GM12878 (cell line): ENCODE results near the gene SLC29A2. TPM values are rescaled to one million over a fixed set of nuclear protein-coding genes. Genes with fewer than 3 reads are reported as not detected.

Source experiments
- ASH2L ChIP-seq: fragments of 300-600, 200-600 bp; sonication (generic); IDR thresholded peaks from 2 replicates; pipeline ENCODE4 v1.6.1; 2017; ENCODE audit warnings: low read depth, mild to moderate bottlenecking, borderline replicate concordance
- BRCA1 ChIP-seq: IDR thresholded peaks from 2 replicates; pipeline ENCODE4 v1.6.1; 2011; ENCODE audit warnings: low read depth, low read length, improper control_type of control experiment
- CREM ChIP-seq: IDR thresholded peaks from 2 replicates; pipeline ENCODE4 v1.6.1; 2014; ENCODE audit warnings: antibody characterized with exemption, low read depth
- ESRRA ChIP-seq: IDR thresholded peaks from 2 replicates; pipeline ENCODE4 v1.6.1; 2012; ENCODE audit warnings: mild to moderate bottlenecking, low read length, improper control_type of control experiment
- RAD21 ChIP-seq: IDR thresholded peaks from 2 replicates; pipeline ENCODE4 v1.6.1; 2011; ENCODE audit warnings: mild to moderate bottlenecking, low read depth, low read length, moderate library complexity; ENCODE audit not compliant: insufficient read depth
- RB1 ChIP-seq: fragments of 450-650 bp; formaldehyde crosslinking; IDR thresholded peaks from 2 replicates; pipeline ENCODE4 v1.6.1; 2017; ENCODE audit warnings: mild to moderate bottlenecking, borderline replicate concordance
- SMAD5 ChIP-seq: IDR thresholded peaks from 2 replicates; pipeline ENCODE4 v1.6.1; 2016; ENCODE audit warnings: antibody characterized with exemption, low read depth
- SMARCA5 ChIP-seq: fragments of 450-650 bp; IDR thresholded peaks from 2 replicates; pipeline ENCODE4 v1.6.1; 2017; ENCODE audit warnings: mild to moderate bottlenecking
- TARDBP ChIP-seq: IDR thresholded peaks from 2 replicates; pipeline ENCODE4 v1.6.1; 2016; ENCODE audit warnings: borderline replicate concordance
- polyA plus RNA-seq, 11 experiments: library from polyadenylated mRNA; depleted of rRNA in 4 of 11; unstranded in 6 of 11; stranded (reverse) in 5 of 11; fragments of >200 nt; fragmentation: Nextera tagmentation in 4 of 11; fragmentation: Illumina TruSeq in 1 of 11; extraction: Ambion mirVana in 4 of 11; extraction: Trizol in 1 of 11; gene quantifications; 1 replicate in 1 of 11; 2 replicates in 10 of 11; pipeline versions ENCODE4 v1.2.1 to v1.2.3, GENCODE V29; 2011 to 2016; ENCODE audit warnings: inconsistent platforms in 2 of 11, missing spikeins in 2 of 11, low read depth in 1 of 11
- total RNA-seq, 4 experiments: library from RNA; depleted of rRNA in 3 of 4; stranded (reverse); fragments of >200 nt in 3 of 4; fragmentation: Illumina TruSeq in 1 of 4; extraction: Trizol in 1 of 4; gene quantifications; 2 replicates each; pipeline versions ENCODE4 v1.2.1 to v1.2.3, GENCODE V29; 2013 to 2021
- TF ChIP-seq, protein P1 (sequence below): IDR thresholded peaks from 2 replicates; pipeline ENCODE4 v1.6.1; 2012; ENCODE audit warnings: low read depth, low read length, improper control_type of control experiment
- TF ChIP-seq, protein P2 (sequence below): fragments of 450-650 bp; IDR thresholded peaks from 2 replicates; pipeline ENCODE4 v1.6.1; 2017; ENCODE audit warnings: borderline replicate concordance
- TF ChIP-seq, protein P3 (sequence below): fragments of 450-650 bp; IDR thresholded peaks from 2 replicates; pipeline ENCODE4 v1.6.1; 2018; ENCODE audit warnings: mild to moderate bottlenecking, low read depth, moderate library complexity; ENCODE audit not compliant: partially characterized antibody
- TF ChIP-seq, protein P4 (sequence below): fragments of 450-650 bp; IDR thresholded peaks from 2 replicates; pipeline ENCODE4 v1.6.1; 2017; ENCODE audit warnings: mild to moderate bottlenecking, moderate library complexity
- TF ChIP-seq, protein P5 (sequence below): fragments of 450-650 bp; conservative IDR thresholded peaks from 2 replicates; pipeline ENCODE4 v1.6.1; 2017; ENCODE audit warnings: mild to moderate bottlenecking, moderate library complexity
- TF ChIP-seq, protein P6 (sequence below): fragments of 450-650 bp; IDR thresholded peaks from 2 replicates; pipeline ENCODE4 v1.6.1; 2017; ENCODE audit warnings: low read depth, mild to moderate bottlenecking, moderate library complexity

Gene SLC29A2
- total and polyA plus RNA-seq, 10 of the 15 experiments (the other 5 are each of a cell fraction or from before 2014, with no cell fraction given): 0.27 to 7.5 (median 2.2) TPM

DNA sequence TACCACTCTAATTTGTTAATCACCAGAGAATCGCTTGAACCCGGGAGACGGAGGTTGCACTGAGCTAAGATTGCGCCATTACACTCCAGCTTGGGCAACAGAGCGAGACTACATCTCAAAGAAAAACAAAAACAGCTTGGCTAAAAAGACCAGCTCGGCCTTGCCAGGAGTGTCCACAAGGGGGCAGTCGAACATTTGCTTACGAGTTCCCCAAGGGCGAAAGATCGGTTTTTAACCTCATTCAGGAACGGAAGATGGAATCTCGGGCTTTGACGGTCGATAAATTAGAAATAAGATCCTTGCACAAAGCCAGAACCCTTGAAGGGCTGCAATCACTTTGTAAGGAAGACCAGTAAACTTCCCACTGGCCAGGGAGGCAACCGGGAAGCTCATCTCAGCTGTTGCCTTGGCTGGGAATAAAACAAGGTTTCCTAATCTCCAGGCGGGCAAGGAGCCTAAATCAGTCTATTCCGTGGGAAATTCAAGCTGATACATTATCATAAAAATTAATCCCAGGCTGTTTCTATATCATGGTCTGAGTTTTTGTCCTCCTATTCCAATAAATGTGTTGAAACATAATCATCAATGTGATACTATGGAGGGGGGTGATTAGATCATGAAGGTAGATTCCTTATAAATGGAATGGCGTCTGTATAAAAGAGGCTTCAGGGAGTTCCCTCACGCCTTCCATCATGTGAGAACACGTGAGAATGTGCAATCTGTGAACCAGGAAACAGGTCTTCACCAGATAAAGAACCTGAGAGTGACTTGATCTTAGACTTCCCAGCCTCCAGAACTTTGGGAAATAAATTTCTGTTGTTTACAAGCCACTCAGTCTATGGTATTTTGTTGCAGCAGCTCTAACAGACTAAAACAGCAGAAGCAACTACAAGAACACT is 14.9 kb upstream of the SLC29A2 start (continued):
- TF ChIP-seq, protein P1, sequence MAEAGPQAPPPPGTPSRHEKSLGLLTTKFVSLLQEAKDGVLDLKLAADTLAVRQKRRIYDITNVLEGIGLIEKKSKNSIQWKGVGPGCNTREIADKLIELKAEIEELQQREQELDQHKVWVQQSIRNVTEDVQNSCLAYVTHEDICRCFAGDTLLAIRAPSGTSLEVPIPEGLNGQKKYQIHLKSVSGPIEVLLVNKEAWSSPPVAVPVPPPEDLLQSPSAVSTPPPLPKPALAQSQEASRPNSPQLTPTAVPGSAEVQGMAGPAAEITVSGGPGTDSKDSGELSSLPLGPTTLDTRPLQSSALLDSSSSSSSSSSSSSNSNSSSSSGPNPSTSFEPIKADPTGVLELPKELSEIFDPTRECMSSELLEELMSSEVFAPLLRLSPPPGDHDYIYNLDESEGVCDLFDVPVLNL: no peak
- no peak for TF ChIP-seq BRCA1
- TF ChIP-seq, protein P2, sequence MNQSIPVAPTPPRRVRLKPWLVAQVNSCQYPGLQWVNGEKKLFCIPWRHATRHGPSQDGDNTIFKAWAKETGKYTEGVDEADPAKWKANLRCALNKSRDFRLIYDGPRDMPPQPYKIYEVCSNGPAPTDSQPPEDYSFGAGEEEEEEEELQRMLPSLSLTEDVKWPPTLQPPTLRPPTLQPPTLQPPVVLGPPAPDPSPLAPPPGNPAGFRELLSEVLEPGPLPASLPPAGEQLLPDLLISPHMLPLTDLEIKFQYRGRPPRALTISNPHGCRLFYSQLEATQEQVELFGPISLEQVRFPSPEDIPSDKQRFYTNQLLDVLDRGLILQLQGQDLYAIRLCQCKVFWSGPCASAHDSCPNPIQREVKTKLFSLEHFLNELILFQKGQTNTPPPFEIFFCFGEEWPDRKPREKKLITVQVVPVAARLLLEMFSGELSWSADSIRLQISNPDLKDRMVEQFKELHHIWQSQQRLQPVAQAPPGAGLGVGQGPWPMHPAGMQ: no peak
- TF ChIP-seq RAD21: peak; percentile 62
- no peak for TF ChIP-seq TARDBP
- TF ChIP-seq, protein P3, sequence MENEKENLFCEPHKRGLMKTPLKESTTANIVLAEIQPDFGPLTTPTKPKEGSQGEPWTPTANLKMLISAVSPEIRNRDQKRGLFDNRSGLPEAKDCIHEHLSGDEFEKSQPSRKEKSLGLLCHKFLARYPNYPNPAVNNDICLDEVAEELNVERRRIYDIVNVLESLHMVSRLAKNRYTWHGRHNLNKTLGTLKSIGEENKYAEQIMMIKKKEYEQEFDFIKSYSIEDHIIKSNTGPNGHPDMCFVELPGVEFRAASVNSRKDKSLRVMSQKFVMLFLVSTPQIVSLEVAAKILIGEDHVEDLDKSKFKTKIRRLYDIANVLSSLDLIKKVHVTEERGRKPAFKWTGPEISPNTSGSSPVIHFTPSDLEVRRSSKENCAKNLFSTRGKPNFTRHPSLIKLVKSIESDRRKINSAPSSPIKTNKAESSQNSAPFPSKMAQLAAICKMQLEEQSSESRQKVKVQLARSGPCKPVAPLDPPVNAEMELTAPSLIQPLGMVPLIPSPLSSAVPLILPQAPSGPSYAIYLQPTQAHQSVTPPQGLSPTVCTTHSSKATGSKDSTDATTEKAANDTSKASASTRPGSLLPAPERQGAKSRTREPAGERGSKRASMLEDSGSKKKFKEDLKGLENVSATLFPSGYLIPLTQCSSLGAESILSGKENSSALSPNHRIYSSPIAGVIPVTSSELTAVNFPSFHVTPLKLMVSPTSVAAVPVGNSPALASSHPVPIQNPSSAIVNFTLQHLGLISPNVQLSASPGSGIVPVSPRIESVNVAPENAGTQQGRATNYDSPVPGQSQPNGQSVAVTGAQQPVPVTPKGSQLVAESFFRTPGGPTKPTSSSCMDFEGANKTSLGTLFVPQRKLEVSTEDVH: no peak
- 0 out of 2 replicates have a peak, but pooled peaks have one; percentile 24 for TF ChIP-seq RB1
- no peak for TF ChIP-seq CREM
- TF ChIP-seq, protein P4, sequence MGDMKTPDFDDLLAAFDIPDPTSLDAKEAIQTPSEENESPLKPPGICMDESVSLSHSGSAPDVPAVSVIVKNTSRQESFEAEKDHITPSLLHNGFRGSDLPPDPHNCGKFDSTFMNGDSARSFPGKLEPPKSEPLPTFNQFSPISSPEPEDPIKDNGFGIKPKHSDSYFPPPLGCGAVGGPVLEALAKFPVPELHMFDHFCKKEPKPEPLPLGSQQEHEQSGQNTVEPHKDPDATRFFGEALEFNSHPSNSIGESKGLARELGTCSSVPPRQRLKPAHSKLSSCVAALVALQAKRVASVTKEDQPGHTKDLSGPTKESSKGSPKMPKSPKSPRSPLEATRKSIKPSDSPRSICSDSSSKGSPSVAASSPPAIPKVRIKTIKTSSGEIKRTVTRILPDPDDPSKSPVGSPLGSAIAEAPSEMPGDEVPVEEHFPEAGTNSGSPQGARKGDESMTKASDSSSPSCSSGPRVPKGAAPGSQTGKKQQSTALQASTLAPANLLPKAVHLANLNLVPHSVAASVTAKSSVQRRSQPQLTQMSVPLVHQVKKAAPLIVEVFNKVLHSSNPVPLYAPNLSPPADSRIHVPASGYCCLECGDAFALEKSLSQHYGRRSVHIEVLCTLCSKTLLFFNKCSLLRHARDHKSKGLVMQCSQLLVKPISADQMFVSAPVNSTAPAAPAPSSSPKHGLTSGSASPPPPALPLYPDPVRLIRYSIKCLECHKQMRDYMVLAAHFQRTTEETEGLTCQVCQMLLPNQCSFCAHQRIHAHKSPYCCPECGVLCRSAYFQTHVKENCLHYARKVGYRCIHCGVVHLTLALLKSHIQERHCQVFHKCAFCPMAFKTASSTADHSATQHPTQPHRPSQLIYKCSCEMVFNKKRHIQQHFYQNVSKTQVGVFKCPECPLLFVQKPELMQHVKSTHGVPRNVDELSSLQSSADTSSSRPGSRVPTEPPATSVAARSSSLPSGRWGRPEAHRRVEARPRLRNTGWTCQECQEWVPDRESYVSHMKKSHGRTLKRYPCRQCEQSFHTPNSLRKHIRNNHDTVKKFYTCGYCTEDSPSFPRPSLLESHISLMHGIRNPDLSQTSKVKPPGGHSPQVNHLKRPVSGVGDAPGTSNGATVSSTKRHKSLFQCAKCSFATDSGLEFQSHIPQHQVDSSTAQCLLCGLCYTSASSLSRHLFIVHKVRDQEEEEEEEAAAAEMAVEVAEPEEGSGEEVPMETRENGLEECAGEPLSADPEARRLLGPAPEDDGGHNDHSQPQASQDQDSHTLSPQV: no peak
- TF ChIP-seq ASH2L: no peak
- TF ChIP-seq SMARCA5: peak; percentile 22; the same call in 1 of the 2 replicates
- TF ChIP-seq, protein P5, sequence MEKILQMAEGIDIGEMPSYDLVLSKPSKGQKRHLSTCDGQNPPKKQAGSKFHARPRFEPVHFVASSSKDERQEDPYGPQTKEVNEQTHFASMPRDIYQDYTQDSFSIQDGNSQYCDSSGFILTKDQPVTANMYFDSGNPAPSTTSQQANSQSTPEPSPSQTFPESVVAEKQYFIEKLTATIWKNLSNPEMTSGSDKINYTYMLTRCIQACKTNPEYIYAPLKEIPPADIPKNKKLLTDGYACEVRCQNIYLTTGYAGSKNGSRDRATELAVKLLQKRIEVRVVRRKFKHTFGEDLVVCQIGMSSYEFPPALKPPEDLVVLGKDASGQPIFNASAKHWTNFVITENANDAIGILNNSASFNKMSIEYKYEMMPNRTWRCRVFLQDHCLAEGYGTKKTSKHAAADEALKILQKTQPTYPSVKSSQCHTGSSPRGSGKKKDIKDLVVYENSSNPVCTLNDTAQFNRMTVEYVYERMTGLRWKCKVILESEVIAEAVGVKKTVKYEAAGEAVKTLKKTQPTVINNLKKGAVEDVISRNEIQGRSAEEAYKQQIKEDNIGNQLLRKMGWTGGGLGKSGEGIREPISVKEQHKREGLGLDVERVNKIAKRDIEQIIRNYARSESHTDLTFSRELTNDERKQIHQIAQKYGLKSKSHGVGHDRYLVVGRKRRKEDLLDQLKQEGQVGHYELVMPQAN: no peak
- TF ChIP-seq, protein P6, sequence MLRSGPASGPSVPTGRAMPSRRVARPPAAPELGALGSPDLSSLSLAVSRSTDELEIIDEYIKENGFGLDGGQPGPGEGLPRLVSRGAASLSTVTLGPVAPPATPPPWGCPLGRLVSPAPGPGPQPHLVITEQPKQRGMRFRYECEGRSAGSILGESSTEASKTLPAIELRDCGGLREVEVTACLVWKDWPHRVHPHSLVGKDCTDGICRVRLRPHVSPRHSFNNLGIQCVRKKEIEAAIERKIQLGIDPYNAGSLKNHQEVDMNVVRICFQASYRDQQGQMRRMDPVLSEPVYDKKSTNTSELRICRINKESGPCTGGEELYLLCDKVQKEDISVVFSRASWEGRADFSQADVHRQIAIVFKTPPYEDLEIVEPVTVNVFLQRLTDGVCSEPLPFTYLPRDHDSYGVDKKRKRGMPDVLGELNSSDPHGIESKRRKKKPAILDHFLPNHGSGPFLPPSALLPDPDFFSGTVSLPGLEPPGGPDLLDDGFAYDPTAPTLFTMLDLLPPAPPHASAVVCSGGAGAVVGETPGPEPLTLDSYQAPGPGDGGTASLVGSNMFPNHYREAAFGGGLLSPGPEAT: 0 out of 2 replicates have a peak, but pooled peaks have one; percentile 30
- no peak for TF ChIP-seq SMAD5
- TF ChIP-seq ESRRA: no peak
